Activated CD8-positive, alpha-beta memory T cell treated with anti-CD3 and anti-CD28 coated beads for 36 hours (primary cell): ENCODE results near the gene MYO9B. TPM values are rescaled to one million over a fixed set of nuclear protein-coding genes. Genes with fewer than 3 reads are reported as not detected.
"Not testable (repeated sequence)": the region's sequence is repeated elsewhere in the genome, so short reads cannot be mapped to it uniquely, and the experiment has no call there.

Source experiments
- CTCF ChIA-PET: fragments of 350-600 bp; sonication (Branson Sonifier 250); formaldehyde crosslinking; loops from one replicate; lab custom pipeline; 2021; ENCODE audit warnings: antibody characterized with exemption; lab: Charles Lee
- POLR2A ChIA-PET: fragments of 350-600 bp; sonication (Branson Sonifier 250); formaldehyde crosslinking; loops from one replicate; lab custom pipeline; 2021; ENCODE audit warnings: antibody characterized with exemption; lab: Charles Lee
- total RNA-seq, 2 experiments: library from RNA; stranded (reverse); gene quantifications; one replicate each; pipeline ENCODE4 v1.2.3, GENCODE V29; 2021

The MYO9B gene
- total RNA-seq, 2 experiments from 2014 or later: 100 to 105 TPM

DNA sequence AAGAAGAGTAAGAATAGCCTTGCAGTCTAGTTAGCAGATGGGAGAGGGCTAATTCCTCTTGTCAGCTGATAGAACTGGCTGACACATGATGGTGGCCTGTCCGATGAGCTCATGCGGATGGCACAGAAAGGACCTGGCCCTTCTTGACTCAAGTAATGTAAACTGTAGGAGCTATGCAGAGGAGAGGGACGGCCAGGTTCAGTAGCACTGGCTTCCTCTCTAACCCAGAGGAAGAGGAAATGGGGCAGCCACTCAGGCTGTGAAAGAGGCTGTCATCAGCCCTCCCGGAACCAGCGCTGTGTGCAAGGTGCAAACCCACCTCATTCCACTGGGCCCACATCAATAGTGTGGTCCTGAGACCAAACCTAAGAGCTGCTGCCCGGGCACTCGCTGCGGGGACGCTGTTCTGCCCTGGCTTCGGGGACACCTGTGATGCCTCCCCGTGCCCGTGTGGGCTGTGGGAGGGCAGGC, 108.8 kb downstream of the MYO9B start:
- ChIA-PET POLR2A (interaction anchor here (0.5 to 1.9 kb wide), 6 partner anchors 11 to 321 kb away, joined by 3 to 8 read pairs (median 4); partner anchors contain the start of genes MYO9B and USE1), CTCF (interaction anchor here (0.6 to 1.5 kb wide), 5 partner anchors 9 to 121 kb away, joined by 3 to 5 read pairs (median 4); partner anchors contain the start of gene USE1)

DNA sequence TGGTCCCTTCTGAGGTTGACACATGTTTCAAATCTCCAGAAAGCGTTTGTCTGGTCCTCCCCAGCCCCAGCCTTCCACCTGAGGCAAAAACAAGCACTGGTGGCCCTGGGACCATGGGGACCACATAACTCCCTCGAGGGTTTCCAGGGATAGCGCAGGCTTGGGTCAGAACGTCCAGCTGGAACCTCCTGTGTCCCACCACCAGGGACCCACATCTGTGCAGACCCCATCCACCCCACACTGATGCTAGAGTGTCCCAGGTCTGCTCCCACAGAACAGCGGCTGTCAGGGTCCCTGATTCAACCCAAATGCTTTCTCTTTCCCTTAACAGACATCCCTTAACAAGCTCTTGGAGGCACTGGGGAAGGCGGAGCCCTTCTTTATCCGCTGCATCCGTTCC, 110.0 kb downstream of the MYO9B start:
- ChIA-PET POLR2A (interaction anchor here (0.5 kb wide), 1 partner anchor 76 kb away, joined by 5 read pairs; no protein-coding TSS in a partner anchor), CTCF (interaction anchor here (0.5 kb wide), 1 partner anchor 194 kb away, joined by 6 read pairs; no protein-coding TSS in a partner anchor)

DNA sequence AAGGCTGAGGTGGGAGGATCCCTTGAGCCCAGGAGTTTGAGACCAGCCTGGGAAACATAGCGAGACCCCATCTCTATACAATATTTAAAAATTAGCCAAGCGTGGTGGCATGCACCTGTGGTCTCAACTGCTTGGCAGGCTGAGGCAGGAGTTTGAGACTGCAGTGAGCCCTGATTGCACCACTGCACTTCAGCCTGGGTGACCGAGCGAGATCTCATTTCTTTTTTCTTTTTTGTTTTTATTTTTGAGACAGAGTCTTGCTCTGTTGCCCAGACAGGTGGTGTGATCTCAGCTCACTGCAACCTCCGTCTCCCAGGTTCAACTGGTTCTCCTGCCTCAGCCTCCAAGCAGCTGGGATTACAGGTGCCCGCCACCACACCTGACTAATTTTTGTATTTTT, 116.2 kb downstream of the MYO9B start:
- POLR2A ChIA-PET: not testable (repeated sequence)
- CTCF ChIA-PET: interaction anchor here (0.7 to 1.0 kb wide), 3 partner anchors 21 to 431 kb away, joined by 4 to 5 read pairs (median 4); no protein-coding TSS in a partner anchor

DNA sequence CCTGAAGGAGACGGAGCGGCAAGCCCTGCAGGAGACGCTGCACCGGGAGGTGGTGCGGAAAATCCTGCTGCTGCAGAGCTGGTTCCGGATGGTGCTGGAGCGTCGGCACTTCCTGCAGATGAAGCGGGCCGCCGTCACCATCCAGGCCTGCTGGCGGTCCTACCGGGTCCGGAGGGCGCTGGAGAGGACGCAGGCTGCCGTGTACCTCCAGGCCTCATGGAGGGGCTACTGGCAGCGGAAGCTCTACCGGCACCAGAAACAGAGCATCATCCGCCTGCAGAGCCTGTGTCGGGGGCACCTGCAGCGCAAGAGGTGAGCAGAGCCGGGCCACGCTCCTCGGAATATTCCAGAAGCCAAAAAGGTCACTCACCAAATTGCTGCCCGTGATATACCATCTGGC, 117.2 kb downstream of the MYO9B start:
- ChIA-PET POLR2A (interaction anchor here (1.2 kb wide), 1 partner anchor 22 kb away, joined by 4 read pairs; the partner anchor contains the start of gene USE1), CTCF (interaction anchor here (1.0 to 1.4 kb wide), 2 partner anchors 8 to 90 kb away, joined by 4 to 5 read pairs; no protein-coding TSS in a partner anchor)

DNA sequence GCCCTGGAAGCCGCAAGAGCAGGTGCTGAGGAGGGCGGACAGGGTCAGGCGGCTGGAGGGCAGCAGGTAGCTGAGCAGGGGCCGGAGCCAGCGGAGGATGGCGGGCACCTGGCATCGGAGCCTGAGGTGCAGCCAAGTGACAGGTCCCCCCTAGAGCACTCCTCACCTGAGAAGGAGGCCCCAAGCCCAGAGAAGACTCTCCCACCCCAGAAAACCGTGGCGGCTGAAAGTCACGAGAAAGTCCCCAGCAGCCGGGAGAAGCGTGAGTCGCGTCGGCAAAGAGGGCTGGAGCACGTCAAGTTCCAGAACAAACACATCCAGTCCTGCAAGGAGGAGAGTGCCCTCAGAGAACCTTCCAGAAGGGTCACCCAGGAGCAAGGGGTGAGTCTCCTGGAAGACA, 119.0 kb downstream of the MYO9B start:
- POLR2A ChIA-PET: no interaction called here
- CTCF ChIA-PET: no interaction called here

DNA sequence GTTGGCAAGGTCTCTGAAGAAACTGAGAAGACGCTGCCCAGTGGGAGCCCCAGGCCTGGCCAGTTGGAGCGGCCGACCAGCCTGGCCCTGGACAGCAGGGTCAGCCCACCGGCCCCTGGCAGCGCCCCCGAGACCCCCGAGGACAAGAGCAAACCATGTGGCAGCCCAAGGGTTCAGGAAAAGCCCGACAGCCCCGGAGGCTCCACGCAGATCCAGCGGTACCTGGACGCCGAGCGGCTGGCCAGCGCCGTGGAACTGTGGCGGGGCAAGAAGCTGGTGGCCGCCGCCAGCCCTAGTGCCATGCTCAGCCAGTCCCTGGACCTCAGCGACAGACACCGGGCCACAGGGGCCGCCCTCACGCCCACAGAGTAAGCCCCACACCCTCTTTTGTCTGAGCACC, 119.5 kb downstream of the MYO9B start:
- ChIA-PET POLR2A (no interaction called here), CTCF (no interaction called here)

DNA sequence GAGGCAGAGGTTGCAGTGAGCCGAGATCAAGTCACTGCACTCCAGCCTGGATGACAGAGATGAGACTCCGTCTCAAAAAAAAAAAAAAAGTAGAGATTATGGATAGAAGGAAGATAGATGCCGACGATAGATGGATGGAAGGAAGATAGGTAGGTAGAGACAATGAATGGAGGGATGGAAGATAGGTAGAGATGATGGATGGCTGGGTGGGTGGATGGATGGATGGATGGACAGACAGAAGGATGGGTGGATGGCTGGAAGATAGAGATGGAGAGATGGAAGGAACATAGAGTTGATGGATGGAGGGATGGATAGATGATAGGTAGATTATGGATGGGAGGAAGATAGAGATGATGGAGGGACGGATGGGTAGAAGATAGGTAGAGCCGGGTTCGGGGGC, 121.0 kb downstream of the MYO9B start:
- ChIA-PET CTCF (interaction anchor here (0.7 kb wide), 1 partner anchor 53 kb away, joined by 3 read pairs; no protein-coding TSS in a partner anchor), POLR2A (no interaction called here)

DNA sequence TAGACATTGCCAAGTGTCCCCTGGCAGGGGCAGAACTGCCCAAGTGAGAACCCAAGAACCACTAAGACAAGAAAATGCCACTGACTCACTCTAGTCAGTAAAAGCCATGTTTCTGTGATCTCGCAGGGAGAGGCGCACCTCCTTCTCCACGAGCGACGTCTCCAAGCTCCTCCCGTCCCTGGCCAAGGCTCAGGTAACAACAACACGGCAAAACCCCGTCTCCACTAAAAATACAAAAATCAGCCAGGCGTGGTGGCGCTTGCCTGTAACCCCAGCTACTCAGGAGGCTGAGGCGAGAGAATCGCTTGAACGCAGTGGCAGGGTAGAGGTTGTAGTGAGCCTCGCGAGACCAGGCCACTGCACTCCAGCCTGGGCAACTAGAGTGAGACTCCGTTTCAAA, 122.1 kb downstream of the MYO9B start:
- ChIA-PET POLR2A (no interaction called here), CTCF (no interaction called here)

DNA sequence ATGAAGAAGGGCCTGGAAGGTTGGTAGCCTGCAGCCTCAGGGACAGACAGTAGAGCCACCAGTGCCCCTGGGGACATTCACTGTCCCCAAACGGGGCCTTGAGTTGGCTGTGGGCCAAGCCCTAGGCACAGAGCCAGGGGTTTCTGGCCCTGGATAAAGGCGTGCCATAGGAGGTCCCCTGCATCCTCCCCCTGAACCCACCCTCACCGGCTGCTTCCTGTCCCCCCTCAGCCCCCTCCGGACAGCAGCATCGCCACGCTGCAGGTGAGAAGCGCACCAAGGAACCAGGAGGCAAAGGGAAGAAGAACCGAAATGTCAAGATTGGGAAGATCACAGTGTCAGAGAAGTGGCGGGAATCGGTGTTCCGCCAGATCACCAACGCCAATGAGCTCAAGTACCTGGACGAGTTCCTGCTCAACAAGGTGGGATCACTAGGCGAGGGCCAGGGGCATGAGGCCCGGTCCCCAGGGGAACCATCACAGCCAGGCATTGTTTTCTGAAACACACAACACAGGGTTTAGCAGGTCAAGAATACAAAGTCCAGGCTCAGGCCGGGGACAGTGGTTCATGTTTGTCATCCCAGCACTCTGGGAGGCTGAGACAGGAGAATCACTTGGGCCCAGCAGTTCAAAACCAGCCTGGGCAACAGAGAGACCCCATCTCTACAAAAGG, 125.0 kb downstream of the MYO9B start:
- ChIA-PET CTCF (no interaction called here), POLR2A (no interaction called here)

DNA sequence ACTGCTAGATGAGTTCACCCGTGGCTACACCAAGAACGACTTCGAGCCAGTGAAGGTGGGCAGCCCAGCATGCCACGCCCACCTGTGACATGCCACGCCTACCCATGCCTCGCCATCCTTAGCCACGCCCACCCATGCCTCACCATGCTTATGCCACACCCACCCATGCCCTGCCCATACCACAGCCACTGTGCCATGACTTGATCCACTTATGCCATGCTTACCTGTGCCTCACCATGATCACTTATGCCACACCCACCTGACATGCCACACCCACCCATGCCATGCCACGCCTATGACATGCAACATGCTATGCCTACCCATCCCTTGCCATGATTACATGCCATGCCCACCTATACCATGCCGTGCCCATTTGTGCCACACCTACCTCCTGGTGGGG, 126.7 kb downstream of the MYO9B start:
- ChIA-PET POLR2A (no interaction called here), CTCF (no interaction called here)

DNA sequence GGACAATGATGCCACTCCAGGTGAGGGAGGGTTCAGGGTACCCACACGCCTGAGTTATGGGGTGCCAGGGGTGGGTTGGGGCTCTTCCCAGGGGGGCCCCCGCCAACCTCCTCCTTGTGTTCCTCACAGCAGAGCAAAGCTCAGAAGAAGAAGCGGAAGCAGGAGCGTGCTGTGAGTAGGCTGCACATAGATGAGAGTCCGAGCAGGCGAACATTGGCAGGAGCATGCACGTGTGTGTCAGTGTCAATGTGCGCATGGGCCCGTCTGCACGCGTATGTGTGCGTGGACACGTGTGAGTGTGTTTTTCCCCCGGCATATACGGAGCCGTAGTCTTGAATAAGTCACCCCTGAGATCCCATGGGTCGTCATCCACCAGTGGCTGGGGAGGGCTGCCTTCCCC, 127.1 kb downstream of the MYO9B start:
- ChIA-PET CTCF (no interaction called here), POLR2A (no interaction called here)

DNA sequence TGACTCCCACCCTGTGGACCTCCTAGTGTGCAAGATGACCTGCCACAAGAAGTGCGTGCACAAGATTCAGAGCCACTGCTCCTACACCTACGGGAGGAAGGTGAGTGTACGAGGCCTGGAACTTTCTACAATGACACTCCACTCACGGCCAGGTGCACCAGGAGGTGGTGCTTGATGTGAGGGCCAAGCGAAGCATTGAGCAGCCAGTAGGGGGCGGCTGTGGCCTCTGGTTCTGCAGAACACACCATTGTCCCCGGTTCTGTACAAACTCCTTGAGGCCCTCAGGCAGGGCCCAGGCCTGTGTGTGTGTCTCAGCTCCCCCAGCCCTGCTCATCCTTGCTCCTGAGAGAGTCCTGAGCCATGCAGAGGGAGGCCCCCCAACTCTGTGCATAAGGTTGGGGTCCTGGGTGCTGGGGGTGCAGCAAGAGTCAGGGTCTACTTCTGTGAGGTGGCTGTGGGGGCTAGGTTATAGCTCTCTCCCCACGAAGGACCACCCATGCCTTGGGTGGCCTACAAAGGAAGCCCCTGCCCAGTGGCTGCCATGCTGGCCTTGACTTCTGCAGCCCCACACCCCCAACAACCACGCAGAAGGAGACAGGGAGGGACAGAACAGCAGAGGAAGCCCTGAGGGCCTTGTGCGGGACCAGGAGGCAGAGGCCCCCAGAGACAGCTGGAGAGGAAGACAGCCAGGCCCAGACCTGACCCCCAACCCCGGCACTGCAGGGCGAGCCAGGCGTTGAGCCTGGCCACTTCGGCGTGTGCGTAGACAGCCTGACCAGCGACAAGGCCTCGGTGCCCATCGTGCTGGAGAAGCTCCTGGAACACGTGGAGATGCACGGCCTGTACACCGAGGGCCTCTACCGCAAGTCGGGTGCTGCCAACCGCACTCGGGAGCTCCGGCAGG, 129.9 kb downstream of the MYO9B start:
- CTCF ChIA-PET: interaction anchor here (0.6 to 1.9 kb wide), 4 partner anchors 9 to 107 kb away, joined by 4 to 7 read pairs (median 6); partner anchors contain the start of genes USE1 and USHBP1
- POLR2A ChIA-PET: no interaction called here

DNA sequence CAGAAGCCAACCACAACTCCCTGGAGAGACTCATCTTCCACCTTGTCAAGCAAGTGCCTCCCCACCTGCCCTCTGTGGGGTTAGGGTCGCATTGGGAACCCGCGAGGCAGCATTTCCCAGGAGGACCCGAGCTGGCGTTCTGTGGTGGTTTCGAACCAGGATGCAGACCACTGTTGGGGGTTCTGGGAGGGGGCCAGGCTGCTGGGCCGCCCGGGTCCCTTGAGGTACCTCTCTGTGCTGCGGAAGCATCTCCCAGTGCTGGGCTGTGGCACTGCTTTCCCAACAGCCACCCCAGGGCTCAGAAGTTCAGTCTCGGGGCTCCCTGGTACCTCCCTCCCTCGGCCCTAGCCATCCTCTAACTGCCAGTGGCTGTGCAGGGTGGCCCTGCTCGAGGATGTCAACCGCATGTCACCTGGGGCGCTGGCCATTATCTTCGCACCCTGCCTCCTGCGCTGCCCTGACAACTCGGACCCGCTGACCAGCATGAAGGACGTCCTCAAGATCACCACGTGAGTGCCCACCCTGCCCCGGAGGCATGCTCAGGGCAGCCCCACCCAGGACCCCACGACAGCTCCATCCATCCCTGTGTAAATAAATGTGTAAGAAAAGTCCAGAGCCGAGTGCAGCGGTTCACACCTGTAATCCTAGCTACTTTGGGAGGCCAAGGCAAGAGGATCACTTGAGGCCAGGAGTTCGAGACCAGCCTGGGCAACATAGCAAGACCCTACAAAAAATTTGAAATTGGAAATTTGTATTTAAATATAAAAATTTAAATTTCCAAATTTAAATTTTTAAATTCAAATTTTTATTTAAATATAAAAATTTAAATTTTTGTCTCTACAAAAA, 131.4 kb downstream of the MYO9B start:
- CTCF ChIA-PET: interaction anchor here (1.8 kb wide), 1 partner anchor 58 kb away, joined by 7 read pairs; the partner anchor contains the start of gene USHBP1
- POLR2A ChIA-PET: no interaction called here

DNA sequence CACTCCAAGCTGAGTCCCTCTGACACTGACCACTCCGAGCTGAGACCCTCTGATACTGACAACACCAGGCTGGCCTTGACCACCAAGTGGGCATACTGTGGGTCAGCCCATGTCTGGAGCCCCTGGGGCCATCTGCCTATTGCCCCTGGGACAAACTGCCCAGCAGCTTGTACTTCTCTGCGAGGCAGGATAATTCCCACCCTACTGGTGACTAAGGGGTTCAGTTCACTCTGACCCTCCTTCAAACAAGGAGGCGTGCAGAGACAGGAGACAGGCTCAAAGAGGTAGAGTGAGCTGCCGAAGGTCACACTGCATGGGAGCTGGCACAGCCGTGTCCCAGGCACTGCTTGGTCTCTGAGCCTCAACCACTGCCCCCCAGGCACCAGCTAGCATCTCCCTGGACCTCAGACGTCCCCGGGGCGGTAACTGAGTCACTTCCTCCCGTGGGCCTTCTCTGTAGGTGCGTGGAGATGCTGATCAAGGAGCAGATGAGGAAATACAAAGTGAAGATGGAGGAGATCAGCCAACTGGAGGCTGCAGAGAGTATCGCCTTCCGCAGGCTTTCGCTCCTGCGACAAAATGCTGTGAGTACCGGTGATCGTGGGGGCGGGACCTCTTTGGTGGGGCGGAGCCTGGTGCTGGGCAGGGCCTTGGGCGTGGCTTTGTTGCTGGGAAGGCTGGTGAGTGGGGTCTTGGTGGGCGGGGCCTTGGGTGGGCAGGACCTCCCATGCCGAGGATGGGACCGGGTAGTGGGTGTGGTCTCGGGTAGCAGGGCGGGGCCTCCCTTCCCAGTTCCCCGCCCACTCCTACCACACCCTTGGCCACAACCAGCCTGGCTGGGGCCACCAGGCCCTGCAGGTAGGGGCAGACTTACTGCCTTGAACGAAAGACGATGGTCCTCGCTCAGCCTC, 133.8 kb downstream of the MYO9B start:
- ChIA-PET POLR2A (no interaction called here), CTCF (interaction anchor here (0.6 to 1.3 kb wide), 2 partner anchors 74 to 235 kb away, joined by 4 to 7 read pairs; no protein-coding TSS in a partner anchor)

DNA sequence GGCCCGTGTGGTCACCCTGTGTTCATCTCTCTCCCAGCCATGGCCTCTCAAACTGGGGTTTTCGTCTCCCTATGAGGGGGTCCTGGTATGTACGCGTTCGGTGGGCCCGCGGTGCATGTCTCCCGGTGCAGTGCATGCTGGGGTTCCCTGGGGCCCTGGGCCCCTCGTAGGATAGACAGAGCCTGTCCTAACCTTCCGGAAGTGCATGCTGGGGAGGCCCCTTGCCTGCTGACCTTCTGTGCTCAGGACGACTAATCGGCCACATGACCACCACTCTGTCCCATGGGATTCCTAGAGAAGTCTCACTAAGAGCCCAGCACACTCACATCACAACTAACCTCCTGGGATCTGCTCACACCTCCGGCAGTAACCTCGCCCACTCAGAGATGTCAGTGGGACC, 134.7 kb downstream of the MYO9B start:
- CTCF ChIA-PET: interaction anchor here (0.7 kb wide), 1 partner anchor 38 kb away, joined by 3 read pairs; no protein-coding TSS in a partner anchor

DNA sequence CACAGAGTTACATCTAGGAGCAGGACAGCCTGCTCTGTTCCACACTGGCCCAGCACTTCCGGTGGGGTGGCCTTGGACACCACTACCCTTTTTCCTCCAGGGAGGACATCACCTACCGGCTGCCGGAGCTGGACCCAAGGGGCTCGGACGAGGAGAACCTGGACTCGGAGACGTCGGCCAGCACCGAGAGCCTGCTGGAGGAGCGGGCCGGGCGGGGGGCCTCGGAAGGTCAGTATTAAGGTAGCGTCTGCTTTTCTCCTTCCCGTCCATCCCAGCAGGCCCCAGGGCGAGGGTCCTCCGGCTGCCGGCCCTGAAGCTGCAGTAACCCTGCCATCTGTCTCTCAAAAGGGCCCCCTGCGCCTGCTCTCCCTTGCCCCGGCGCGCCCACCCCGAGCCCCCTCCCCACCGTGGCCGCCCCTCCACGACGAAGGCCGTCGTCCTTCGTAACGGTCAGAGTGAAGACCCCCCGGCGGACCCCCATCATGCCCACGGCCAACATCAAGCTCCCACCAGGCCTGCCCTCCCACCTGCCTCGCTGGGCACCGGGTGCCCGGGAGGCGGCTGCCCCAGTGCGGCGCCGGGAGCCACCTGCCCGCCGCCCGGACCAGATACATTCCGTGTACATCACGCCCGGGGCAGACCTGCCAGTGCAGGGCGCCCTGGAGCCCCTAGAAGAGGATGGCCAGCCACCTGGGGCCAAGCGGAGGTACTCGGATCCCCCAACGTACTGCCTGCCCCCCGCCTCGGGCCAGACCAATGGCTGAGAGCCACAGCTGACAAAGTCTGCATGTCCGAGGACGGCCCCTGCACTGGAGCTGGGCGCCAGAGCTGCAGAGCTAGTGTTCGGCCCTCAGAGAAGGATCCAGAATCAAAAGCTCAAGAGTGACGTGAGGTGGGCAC, 136.2 kb downstream of the MYO9B start:
- POLR2A ChIA-PET: no interaction called here
- CTCF ChIA-PET: no interaction called here

More for the DNA sequence above, 134.7 kb downstream of the MYO9B start:
- POLR2A ChIA-PET: no interaction called here
